GM21528 (cell line): Measurements from ENCODE around the gene SMARCAL1.

Experiments
- ATAC-seq: cut with Tn5 transposase; IDR thresholded peaks from one replicate; pipeline ENCODE4 v1.9.1; 2021; ENCODE audit warnings: mild to moderate bottlenecking, moderate library complexity; ENCODE audit not compliant: unreplicated experiment, low FRiP score

Gene SMARCAL1

GRCh38 chr2:216392018-216392562 lies 20.2 kb upstream of the SMARCAL1 start:
- ATAC-seq: no peak

DNA sequence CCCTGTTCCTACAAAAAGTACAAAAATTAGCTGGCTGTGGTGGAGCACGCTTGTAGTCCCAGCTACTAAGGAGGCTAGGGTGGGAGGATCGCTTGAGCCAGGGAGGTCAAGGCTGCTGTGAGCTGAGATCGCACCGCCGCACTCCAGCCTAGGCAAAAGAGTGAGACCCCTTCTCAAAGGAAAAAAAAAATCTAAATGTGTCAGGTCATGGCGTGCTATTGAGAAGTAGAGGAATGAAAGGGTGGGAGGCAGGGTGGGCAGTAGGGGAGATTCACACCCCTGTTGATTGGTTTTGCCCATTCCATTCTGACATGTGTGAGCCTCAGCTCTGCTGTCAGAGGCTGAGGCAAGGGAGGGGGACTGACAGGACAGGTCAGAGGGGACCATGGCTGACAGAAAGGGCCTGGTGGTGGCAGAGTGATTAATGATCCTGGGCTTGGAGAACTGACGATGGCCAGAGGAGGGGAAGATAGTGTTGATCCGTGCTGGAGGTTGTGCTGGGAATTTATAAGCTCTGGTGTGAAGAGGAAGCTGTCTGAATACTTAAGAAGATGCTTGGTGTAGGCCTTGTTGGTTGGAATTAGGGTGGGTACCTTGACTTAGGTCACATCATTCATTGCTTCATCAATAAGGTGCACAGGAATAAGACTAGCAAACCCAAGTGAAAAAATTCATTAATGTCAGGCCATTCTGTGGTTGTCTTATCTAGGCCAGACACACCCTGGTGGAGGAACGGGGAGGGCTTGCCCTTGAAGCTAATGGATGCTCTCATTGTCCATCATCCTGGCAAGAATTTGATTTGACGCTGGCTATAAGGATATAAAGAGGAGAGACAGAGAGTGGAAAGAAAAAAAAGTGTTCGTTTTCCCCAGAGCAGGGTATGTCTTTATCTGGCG lies 19.1 kb upstream of the SMARCAL1 start:
- no peak for ATAC-seq

- ATAC-seq: no peak
Measured at GRCh38 chr2:216394881-216395280, 17.4 kb upstream of the SMARCAL1 start.

GRCh38 chr2:216399621-216400020 lies 12.7 kb upstream of the SMARCAL1 start:
- no peak for ATAC-seq

DNA sequence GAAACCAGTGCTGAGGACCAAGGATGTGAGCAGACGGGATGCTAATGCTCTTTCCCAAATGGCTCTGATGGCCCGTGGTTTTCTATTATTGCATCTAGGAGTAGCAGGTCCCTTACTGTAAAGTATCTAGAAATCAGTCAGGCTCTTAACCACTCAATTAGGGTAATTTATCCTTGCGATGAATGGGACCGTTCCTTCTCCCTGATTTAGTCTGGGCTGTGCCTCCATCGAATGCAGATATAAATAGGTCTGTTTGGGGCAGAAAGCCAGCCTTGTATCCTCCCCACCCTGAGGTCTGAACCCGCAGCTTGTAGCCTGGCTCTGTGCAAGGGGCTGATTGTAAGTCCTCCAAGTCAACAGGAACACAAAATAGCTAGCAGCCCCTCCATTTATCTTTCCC lies 9.5 kb upstream of the SMARCAL1 start:
- ATAC-seq: no peak

- ATAC-seq: no peak
Measured at GRCh38 chr2:216404010-216404618, 8.2 kb upstream of the SMARCAL1 start.

GRCh38 chr2:216405588-216405987 lies 6.7 kb upstream of the SMARCAL1 start:
- ATAC-seq: no peak

DNA sequence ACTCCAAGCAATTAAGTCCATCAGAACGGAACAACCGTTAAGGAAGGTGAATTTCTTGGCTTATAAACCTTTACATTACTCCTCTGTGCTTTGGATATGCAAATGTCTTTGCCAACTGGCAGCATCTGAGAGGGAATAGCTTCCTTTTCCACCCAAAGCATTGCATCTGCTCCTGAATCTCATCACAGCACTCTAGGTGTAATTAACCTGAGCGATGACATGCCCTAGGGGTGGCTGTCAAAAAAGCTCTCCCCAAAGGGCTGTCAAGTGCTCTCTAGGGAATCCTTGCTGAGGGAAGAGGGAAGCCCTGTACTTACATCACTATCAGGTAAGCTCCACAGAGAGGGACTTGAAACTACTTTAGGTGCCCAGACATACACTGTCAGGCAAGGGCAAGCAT lies 5.5 kb upstream of the SMARCAL1 start:
- no peak for ATAC-seq

DNA sequence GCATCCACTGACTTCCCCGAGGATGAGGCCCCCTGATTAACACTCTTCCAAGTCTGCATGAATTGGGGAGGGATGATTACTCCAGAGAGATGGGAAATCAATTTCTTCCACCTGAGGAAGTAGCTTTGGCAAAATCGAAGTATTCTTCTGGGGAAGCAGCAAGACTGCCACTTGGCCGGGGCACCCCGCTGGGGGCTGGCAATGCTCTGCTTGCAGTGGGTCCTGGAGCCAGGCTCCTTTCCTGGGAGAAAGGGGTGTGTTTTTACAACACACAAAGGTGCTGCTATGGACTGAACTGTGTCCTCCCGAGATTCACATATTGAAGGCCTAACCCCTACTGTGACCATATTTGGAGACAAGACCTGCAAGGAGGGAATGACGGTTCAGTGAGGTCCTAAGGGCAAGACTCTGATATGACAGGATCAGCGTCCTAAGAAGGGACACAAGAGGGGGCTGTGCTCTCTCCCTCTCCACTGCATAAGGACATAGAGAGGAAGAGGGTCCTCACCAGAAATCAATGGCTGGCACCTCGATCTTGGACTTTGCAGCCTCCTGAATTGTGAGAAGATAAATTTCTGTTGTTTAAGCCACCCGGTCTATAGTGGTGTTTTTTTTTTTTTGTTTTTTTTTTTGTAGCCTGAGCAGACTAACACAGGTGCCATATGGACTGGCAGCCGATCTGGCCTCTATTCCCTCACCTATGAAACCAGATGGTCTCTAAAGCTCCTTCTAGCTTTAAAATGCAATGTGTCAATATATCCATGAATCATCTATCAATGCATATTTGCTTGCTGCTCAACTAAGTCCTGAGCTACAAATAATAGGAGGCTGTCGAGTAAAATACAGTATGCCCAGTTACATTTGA lies 3.6 kb upstream of the SMARCAL1 start:
- no peak for ATAC-seq

GRCh38 chr2:216410550-216410949 lies 1.7 kb upstream of the SMARCAL1 start:
- no peak for ATAC-seq

GRCh38 chr2:216413882-216414281 lies 1.6 kb downstream of the SMARCAL1 start:
- no peak for ATAC-seq

DNA sequence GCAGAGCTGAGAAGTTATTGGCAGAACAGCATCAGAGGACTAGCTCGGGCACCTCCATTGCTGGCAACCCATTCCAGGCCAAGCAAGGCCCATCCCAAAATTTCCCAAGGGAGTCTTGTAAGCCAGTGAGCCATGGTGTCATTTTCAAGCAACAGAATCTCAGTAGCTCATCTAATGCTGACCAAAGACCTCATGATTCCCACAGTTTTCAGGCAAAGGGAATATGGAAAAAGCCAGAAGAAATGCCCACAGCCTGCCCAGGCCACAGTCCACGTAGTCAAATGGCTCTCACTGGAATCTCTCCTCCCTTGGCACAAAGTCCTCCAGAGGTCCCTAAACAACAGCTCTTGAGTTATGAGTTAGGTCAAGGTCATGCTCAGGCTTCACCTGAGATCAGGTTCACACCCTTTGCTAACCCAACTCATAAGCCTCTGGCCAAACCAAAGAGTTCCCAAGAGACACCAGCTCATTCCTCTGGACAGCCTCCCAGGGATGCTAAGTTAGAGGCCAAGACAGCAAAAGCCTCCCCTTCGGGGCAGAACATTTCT lies 2.6 kb downstream of the SMARCAL1 start:
- ATAC-seq: no peak

- ATAC-seq: no peak
Measured at GRCh38 chr2:216415541-216415940, 3.3 kb downstream of the SMARCAL1 start.

GRCh38 chr2:216416571-216417307 lies 4.5 kb downstream of the SMARCAL1 start:
- ATAC-seq: no peak

DNA sequence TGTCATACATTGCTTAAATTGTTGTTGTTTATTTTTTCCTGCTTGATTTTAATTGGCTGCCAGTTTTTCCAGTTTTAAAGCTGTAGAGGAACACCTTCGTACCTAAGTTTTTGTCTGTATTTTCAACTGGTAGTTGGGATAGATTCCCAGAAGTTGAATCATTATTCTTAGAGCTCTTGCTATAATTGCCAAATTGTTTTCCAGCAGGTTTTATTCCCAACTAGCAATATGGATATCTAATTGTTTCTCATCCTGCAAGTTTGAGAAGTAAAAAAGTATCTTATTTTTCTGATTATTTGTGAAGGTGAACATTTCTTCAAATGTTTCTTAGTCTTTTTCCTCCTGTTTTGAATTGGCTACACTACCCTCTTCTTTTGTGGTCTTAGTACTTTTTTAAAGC lies 6.7 kb downstream of the SMARCAL1 start:
- no peak for ATAC-seq

DNA sequence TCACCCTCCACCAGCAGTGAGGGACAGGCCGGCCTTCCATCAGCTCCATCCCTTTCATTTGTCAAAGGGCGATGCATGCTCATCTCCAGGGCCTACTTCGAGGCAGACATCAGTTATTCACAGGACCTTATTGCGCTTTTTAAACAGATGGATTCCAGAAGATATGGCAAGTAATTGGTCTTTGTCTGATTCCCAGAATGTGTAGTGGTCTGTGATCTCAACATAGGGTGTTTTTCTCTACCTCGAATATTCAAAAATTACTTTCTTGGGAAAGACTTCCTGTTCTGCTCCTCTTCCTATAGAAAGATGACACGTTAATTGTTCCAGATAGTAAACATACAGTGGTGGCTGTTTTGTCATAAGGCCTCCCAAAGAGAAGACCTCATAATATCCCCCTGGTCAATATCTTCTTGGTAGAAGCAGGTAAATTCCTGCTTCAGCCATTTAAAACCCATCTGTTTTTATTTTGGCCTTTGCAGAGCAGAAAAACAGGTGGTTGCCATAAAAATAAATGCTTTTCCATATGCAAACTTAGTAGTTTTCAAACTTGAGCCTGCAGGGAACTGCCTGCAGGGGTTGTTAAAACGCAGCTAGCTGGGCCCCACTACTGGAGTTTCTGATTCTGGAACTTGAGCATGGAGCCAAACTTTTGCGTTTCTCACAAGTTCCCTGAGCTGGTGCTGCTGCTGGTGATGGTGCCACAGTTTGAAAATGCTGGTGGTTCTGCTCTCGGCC lies 8.2 kb downstream of the SMARCAL1 start:
- no peak for ATAC-seq

GRCh38 chr2:216423071-216423470 lies 10.8 kb downstream of the SMARCAL1 start:
- no peak for ATAC-seq

DNA sequence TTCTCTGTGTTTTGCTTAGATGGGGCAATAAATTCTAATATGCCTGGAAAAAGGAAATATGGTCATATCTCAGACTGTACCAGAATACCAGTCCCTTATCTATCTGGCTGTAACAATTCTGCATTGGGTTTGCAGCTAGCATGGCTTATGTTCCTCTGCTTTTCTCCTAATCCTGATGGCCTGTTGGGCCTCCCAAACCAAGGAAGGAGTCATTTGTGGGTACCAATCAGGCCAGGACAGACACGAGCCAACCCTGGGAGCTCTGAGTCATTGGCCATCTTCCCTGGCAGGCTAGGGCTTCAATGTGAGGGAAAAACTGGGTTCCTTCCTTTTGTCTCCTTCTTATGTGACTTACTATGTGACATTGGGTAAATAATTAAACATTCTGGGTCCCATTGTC lies 12.0 kb downstream of the SMARCAL1 start:
- no peak for ATAC-seq
